GM23338 (cell line): ENCODE measurements around the gene ZNF80. TPM values are rescaled to one million over a fixed set of nuclear protein-coding genes. Genes with fewer than 3 reads are reported as not detected.

Experiments
- ATAC-seq: fragments of 200-7000 bp; cut with Tn5 transposase; 3 replicates; pipeline ENCODE4 v1.9.1; 2020
- DNase-seq: peaks from one replicate; pipeline ENCODE4 v3.0.0-alpha.2; 2015; ENCODE audit warnings: low spot score
- H2AFZ ChIP-seq: fragments of 200-600 bp; sonication (generic); 2 replicates; pipeline ENCODE4 v1.8.0; 2016; ENCODE audit warnings: antibody characterized with exemption, mild to moderate bottlenecking, moderate library complexity
- H3F3A ChIP-seq: fragments of 200-600 bp; sonication (generic); replicated peaks from 2 replicates; pipeline ENCODE4 v1.8.0; 2017; ENCODE audit warnings: antibody characterized with exemption, mixed run types, low read depth
- H3K27ac ChIP-seq: fragments of 200-600 bp; sonication (generic); 2 replicates; pipeline ENCODE4 v1.6.1; 2016; ENCODE audit warnings: low read depth
- H3K27me3 ChIP-seq: fragments of 200-600 bp; sonication (generic); 2 replicates; pipeline ENCODE4 v1.8.0; 2016; ENCODE audit warnings: mild to moderate bottlenecking, mixed run types, moderate library complexity; ENCODE audit not compliant: insufficient read depth
- H3K36me3 ChIP-seq: fragments of 200-600 bp; sonication (generic); 2 replicates; pipeline ENCODE4 v1.8.0; 2016; ENCODE audit warnings: mild to moderate bottlenecking; ENCODE audit not compliant: insufficient read depth
- H3K4me1 ChIP-seq: fragments of 200-600 bp; sonication (generic); 2 replicates; pipeline ENCODE4 v1.8.0; 2016; ENCODE audit warnings: mild to moderate bottlenecking, moderate library complexity; ENCODE audit not compliant: insufficient read depth
- H3K4me2 ChIP-seq: fragments of 200-600 bp; sonication (generic); 2 replicates; pipeline ENCODE4 v1.7.1; 2017; ENCODE audit warnings: mixed run types
- H3K4me3 ChIP-seq: fragments of 200-600 bp; sonication (generic); 2 replicates; pipeline ENCODE4 v1.6.1; 2016; ENCODE audit warnings: mixed run types
- H3K79me2 ChIP-seq: fragments of 200-600 bp; sonication (generic); replicated peaks from 2 replicates; pipeline ENCODE4 v1.8.0; 2017; ENCODE audit warnings: mild to moderate bottlenecking; ENCODE audit not compliant: insufficient read depth
- H3K9me2 ChIP-seq: fragments of 200-600 bp; sonication (generic); 2 replicates; pipeline ENCODE4 v1.8.0; 2017; ENCODE audit not compliant: insufficient read depth
- H4K20me1 ChIP-seq: fragments of 200-600 bp; sonication (generic); replicated peaks from 2 replicates; pipeline ENCODE4 v1.8.0; 2017; ENCODE audit warnings: mild to moderate bottlenecking; ENCODE audit not compliant: insufficient read depth
- H3K27ac Mint-ChIP-seq: 2 replicates; pipeline ENCODE4 v1.8.0; 2020; ENCODE audit warnings: inconsistent platforms, mild to moderate bottlenecking, moderate library complexity, mixed read lengths
- H3K27me3 Mint-ChIP-seq: 3 replicates; pipeline ENCODE4 v1.8.0; 2022; ENCODE audit warnings: low read depth, mild to moderate bottlenecking, moderate library complexity, mixed read lengths, inconsistent platforms; ENCODE audit not compliant: insufficient read depth, poor library complexity
- H3K36me3 Mint-ChIP-seq: 3 replicates; pipeline ENCODE4 v1.8.0; 2021; ENCODE audit warnings: low read depth, mild to moderate bottlenecking, inconsistent platforms, moderate library complexity, mixed read lengths
- H3K4me1 Mint-ChIP-seq: 3 replicates; pipeline ENCODE4 v1.8.0; 2020; ENCODE audit warnings: mild to moderate bottlenecking, inconsistent platforms, mixed read lengths
- H3K4me3 Mint-ChIP-seq: 3 replicates; pipeline ENCODE4 v1.8.0; 2021; ENCODE audit warnings: moderate library complexity, mild to moderate bottlenecking, inconsistent platforms, mixed read lengths
- H3K9me3 Mint-ChIP-seq: 3 replicates; pipeline ENCODE4 v1.8.0; 2020; ENCODE audit warnings: moderate library complexity, mild to moderate bottlenecking, inconsistent platforms, mixed read lengths
- CTCF ChIP-seq, 2 experiments: fragments of 200-600 bp in 1 of 2; sonication (generic) in 1 of 2; conservative IDR thresholded peaks; 2 replicates each; pipeline versions ENCODE4 v1.5.1 to v1.6.1; 2016 to 2017; ENCODE audit warnings: antibody characterized with exemption in 2 of 2, low read depth in 2 of 2, mild to moderate bottlenecking in 2 of 2, moderate library complexity in 1 of 2
- ETS1 ChIP-seq: IDR thresholded peaks from 2 replicates; pipeline ENCODE4 v1.6.1; 2016; ENCODE audit warnings: antibody characterized with exemption
- EZH2 ChIP-seq: fragments of 200-600 bp; sonication (generic); IDR thresholded peaks from one replicate; pipeline ENCODE4 v1.8.0; 2017; ENCODE audit warnings: antibody characterized with exemption, mild to moderate bottlenecking, low read depth; ENCODE audit not compliant: unreplicated experiment
- EZH2phosphoT487 ChIP-seq: fragments of 200-600 bp; sonication (generic); IDR thresholded peaks from one replicate; pipeline ENCODE4 v1.8.1; 2018; ENCODE audit warnings: antibody characterized with exemption; ENCODE audit not compliant: unreplicated experiment
- JUNB ChIP-seq: IDR thresholded peaks from one replicate; pipeline ENCODE4 v1.6.1; 2016; ENCODE audit warnings: antibody characterized with exemption; ENCODE audit not compliant: unreplicated experiment
- POLR2AphosphoS5 ChIP-seq: IDR thresholded peaks from 2 replicates; pipeline ENCODE4 v1.6.1; 2016; ENCODE audit warnings: antibody characterized with exemption, low read depth
- REST ChIP-seq: IDR thresholded peaks from one replicate; pipeline ENCODE4 v1.6.1; 2018; ENCODE audit warnings: antibody characterized with exemption; ENCODE audit not compliant: unreplicated experiment
- STAT1 ChIP-seq: IDR thresholded peaks from one replicate; pipeline ENCODE4 v1.6.1; 2016; ENCODE audit warnings: antibody characterized with exemption; ENCODE audit not compliant: unreplicated experiment
- ZNF114 ChIP-seq: fragments of 250-450 bp; sonication (Bioruptor Pico); IDR thresholded peaks from 2 replicates; pipeline ENCODE4 v1.5.0; 2020; ENCODE audit warnings: mild to moderate bottlenecking, moderate library complexity
- polyA plus RNA-seq: library from polyadenylated mRNA; unstranded; fragments of >200 nt; fragmentation: Nextera tagmentation; extraction: Ambion mirVana; gene quantifications from 2 replicates; pipeline ENCODE4 v1.2.1, GENCODE V29; 2016
- total RNA-seq: library from RNA; depleted of rRNA; stranded (reverse); fragments of >200 nt; shearing (Covaris generic); gene quantifications from 2 replicates; pipeline ENCODE4 v1.2.3, GENCODE V29; 2014

ZNF80 gene
- total and polyA plus RNA-seq, 2 experiments from 2014 or later: not detected

- Histone ChIP-seq H3K79me2 (no peaks in the 10 kb centered on the region), H3K36me3 (no peaks in the 10 kb centered on the region; the same call in 1 of the 2 replicates), H4K20me1 (no peaks in the 10 kb centered on the region), H3K4me1 (no peaks in the 10 kb centered on the region), H3K27ac (no peak overlapping the region), H3K4me2 (no peak overlapping the region), H3K9me2 (peaks cover 12% of the 10 kb centered on the region; the same call in 1 of the 2 replicates), H3K27me3 (no peaks in the 10 kb centered on the region), H3K4me3 (no peak overlapping the region), H3F3A (no peaks in the 10 kb centered on the region), H2AFZ (peak overlapping the region; percentile 72)
- no peak for DNase-seq
- no peak overlapping the region for H3K27ac Mint-ChIP-seq
- peaks cover 4% of the 10 kb centered on the region for H3K27me3 Mint-ChIP-seq
- peaks cover 11% of the 10 kb centered on the region; the same call in 2 of the 3 replicates for H3K9me3 Mint-ChIP-seq
- TF ChIP-seq STAT1 (no peak), JUNB (no peak), CTCF (conservative IDR thresholded peaks at IDR 0.05; ENCODE audit: low read depth in 2 of 2) (no peak), ETS1 (no peak), EZH2 (no peak), REST (no peak), POLR2AphosphoS5 (no peak), EZH2phosphoT487 (no peak)
- H3K4me3 Mint-ChIP-seq: no peak overlapping the region
- no peaks in the 10 kb centered on the region for H3K4me1 Mint-ChIP-seq
- no peak for ATAC-seq
- H3K36me3 Mint-ChIP-seq: no peaks in the 10 kb centered on the region; the same call in 2 of the 3 replicates
Observed at GRCh38 chr3:114252954-114253353, 15.6 kb upstream of the ZNF80 start.

- DNase-seq (no peak), ATAC-seq (no peak)
- Histone ChIP-seq H3K79me2 (no peaks in the 10 kb centered on the region), H3K27ac (no peak overlapping the region), H3K4me1 (no peaks in the 10 kb centered on the region), H2AFZ (no peak overlapping the region), H3F3A (no peaks in the 10 kb centered on the region), H3K4me2 (no peak overlapping the region), H3K4me3 (no peak overlapping the region), H3K36me3 (no peaks in the 10 kb centered on the region), H4K20me1 (no peaks in the 10 kb centered on the region), H3K27me3 (no peaks in the 10 kb centered on the region), H3K9me2 (peaks cover 3% of the 10 kb centered on the region)
- Mint-ChIP-seq H3K9me3 (peaks cover 36% of the 10 kb centered on the region), H3K4me3 (no peak overlapping the region), H3K27ac (no peak overlapping the region), H3K36me3 (peaks cover 34% of the 10 kb centered on the region), H3K27me3 (peaks cover 4% of the 10 kb centered on the region), H3K4me1 (no peaks in the 10 kb centered on the region)
- TF ChIP-seq JUNB (no peak), ZNF114 (no peak), POLR2AphosphoS5 (no peak), REST (no peak)
Observed at GRCh38 chr3:114242947-114243346, 5.6 kb upstream of the ZNF80 start.
